B cell (primary cell): ENCODE measurements around the gene ZNF503. TPM values are rescaled to one million over a fixed set of nuclear protein-coding genes. Genes with fewer than 3 reads are reported as not detected.

Experiments used
- ATAC-seq: fragments of 200-7000 bp; cut with Tn5 transposase; one replicate; pipeline ENCODE4 v1.10.0; 2021; ENCODE audit warnings: low read depth, mild to moderate bottlenecking, moderate number of reproducible peaks, moderate library complexity
- CTCF ChIA-PET: fragments of 350-600 bp; sonication (Branson Sonifier 250); formaldehyde crosslinking; loops from one replicate; lab custom pipeline; 2021; ENCODE audit warnings: antibody characterized with exemption, inconsistent platforms; lab: Charles Lee
- POLR2A ChIA-PET: fragments of 350-600 bp; sonication (Branson Sonifier 250); formaldehyde crosslinking; loops from one replicate; lab custom pipeline; 2021; ENCODE audit warnings: antibody characterized with exemption; lab: Charles Lee
- DNase-seq: peaks from one replicate; pipeline ENCODE4 v3.0.0; 2013
- H2AFZ ChIP-seq: 2 replicates; pipeline ENCODE4 v1.6.1; 2012; ENCODE audit warnings: mild to moderate bottlenecking, low read depth, low read length; ENCODE audit not compliant: insufficient read depth, poor library complexity, severe bottlenecking
- H3K27ac ChIP-seq, 2 donors: 1 replicate in 1 of 2; 2 replicates in 1 of 2; pipeline ENCODE4 v1.5.1; 2012 to 2013; ENCODE audit warnings: low read length in 2 of 2, mild to moderate bottlenecking in 2 of 2, moderate library complexity in 1 of 2
- H3K27me3 ChIP-seq, 4 experiments: fragments of 200-600 bp in 1 of 4; sonication (generic) in 1 of 4; replicated peaks in 1 of 4; 1 replicate in 2 of 4; 2 replicates in 2 of 4; pipeline versions ENCODE4 v1.6.1 to v1.7.0; 2013 to 2016; ENCODE audit warnings: low read length in 3 of 4, mild to moderate bottlenecking in 2 of 4, mixed read lengths in 1 of 4, moderate library complexity in 1 of 4; ENCODE audit not compliant: insufficient read depth in 4 of 4, control insufficient read depth in 3 of 4; ENCODE audit errors: control extremely low read depth in 1 of 4
- H3K36me3 ChIP-seq, 2 experiments: replicated peaks in 1 of 2; 1 replicate in 1 of 2; 2 replicates in 1 of 2; pipeline versions ENCODE4 v1.6.1 to v1.7.1; 2013; ENCODE audit warnings: low read length in 1 of 2; ENCODE audit not compliant: insufficient read depth in 2 of 2, control insufficient read depth in 1 of 2; ENCODE audit errors: control extremely low read depth in 1 of 2, extremely low read depth in 1 of 2
- H3K4me1 ChIP-seq, 2 donors: fragments of 200-600 bp in 1 of 2; sonication (generic) in 1 of 2; 1 replicate in 1 of 2; 2 replicates in 1 of 2; pipeline versions ENCODE4 v1.5.1 to v1.6.1; 2013 to 2017; ENCODE audit warnings: low read length in 2 of 2; ENCODE audit not compliant: control insufficient read depth in 2 of 2, insufficient read depth in 2 of 2
- H3K4me2 ChIP-seq: replicated peaks from 2 replicates; pipeline ENCODE3; 2012; ENCODE audit warnings: mild to moderate bottlenecking, low read depth, low read length; ENCODE audit not compliant: poor library complexity, severe bottlenecking
- H3K4me3 ChIP-seq, 5 experiments: fragments of 200-600 bp in 1 of 5; sonication (generic) in 1 of 5; 1 replicate in 3 of 5; 2 replicates in 2 of 5; pipeline versions ENCODE4 v1.5.1 to v1.7.0; 2011 to 2016; ENCODE audit warnings: low read length in 4 of 5, mild to moderate bottlenecking in 4 of 5, low read depth in 2 of 5, control low read depth in 1 of 5, moderate library complexity in 1 of 5; ENCODE audit not compliant: insufficient read depth in 1 of 5; ENCODE audit errors: control extremely low read depth in 1 of 5, extremely low read depth in 1 of 5
- H3K79me2 ChIP-seq: fragments of 200-600 bp; sonication (generic); one replicate; pipeline ENCODE4 v1.6.0; 2016; ENCODE audit warnings: low read length; ENCODE audit not compliant: control insufficient read depth, insufficient read depth
- H3K9ac ChIP-seq: fragments of 200-600 bp; sonication (generic); 2 replicates; pipeline ENCODE4 v1.6.1; 2017; ENCODE audit warnings: mild to moderate bottlenecking, low read length, moderate library complexity
- H3K9me3 ChIP-seq, 3 donors: one replicate each; pipeline versions ENCODE4 v1.6.1 to v1.7.1; 2013; ENCODE audit warnings: low read length in 2 of 3; ENCODE audit not compliant: control insufficient read depth in 2 of 3, insufficient read depth in 1 of 3; ENCODE audit errors: control extremely low read depth in 1 of 3
- H4K20me1 ChIP-seq: 2 replicates; pipeline ENCODE4 v1.6.0; 2012; ENCODE audit warnings: mild to moderate bottlenecking, low read length; ENCODE audit not compliant: insufficient read depth, control insufficient read depth, poor library complexity, severe bottlenecking
- H3K27ac Mint-ChIP-seq: one replicate; pipeline ENCODE4 v1.8.0; 2021; ENCODE audit warnings: mixed read lengths
- H3K27me3 Mint-ChIP-seq: one replicate; pipeline ENCODE4 v1.8.0; 2021; ENCODE audit warnings: mixed read lengths
- H3K4me1 Mint-ChIP-seq: one replicate; pipeline ENCODE4 v1.8.0; 2021; ENCODE audit warnings: mixed read lengths
- H3K4me3 Mint-ChIP-seq: one replicate; pipeline ENCODE4 v1.8.0; 2021; ENCODE audit warnings: mixed read lengths
- H3K9me3 Mint-ChIP-seq: one replicate; pipeline ENCODE4 v1.8.0; 2022; ENCODE audit warnings: mixed read lengths; ENCODE audit not compliant: insufficient read depth
- EZH2 ChIP-seq: IDR thresholded peaks from 2 replicates; pipeline ENCODE4 v1.6.1; 2012; ENCODE audit warnings: borderline replicate concordance, low read depth, mild to moderate bottlenecking, moderate library complexity, low read length; ENCODE audit not compliant: insufficient read depth, poor library complexity, severe bottlenecking
- WGBS: methylation state at CpG from one replicate; pipeline ENCODE4 v1.1.5; 2013; ENCODE audit warnings: missing lambda C conversion rate; ENCODE audit not compliant: insufficient coverage; 5-methylcytosine and 5-hydroxymethylcytosine counted together
- intact Hi-C: fragments of 100-400 bp; cut with micrococcal nuclease; formaldehyde crosslinking; loops from one replicate; pipeline ENCODE4 v1.10.0; 2022
- polyA plus RNA-seq: library from polyadenylated mRNA; depleted of rRNA; stranded (reverse); fragments of >200 nt; gene quantifications from 2 replicates; pipeline ENCODE4 v1.2.3, GENCODE V29; 2012
- total RNA-seq, 2 donors: library from RNA; stranded (reverse); fragments of 120-200 nt in 1 of 2; gene quantifications; 1 replicate in 1 of 2; 2 replicates in 1 of 2; pipeline versions ENCODE4 v1.2.3 to v1.2.4, GENCODE V29; 2013 to 2022
- TF ChIP-seq, protein P1 (sequence below): fragments of 200-600 bp; IDR thresholded peaks from one replicate; pipeline ENCODE4 v1.8.0; 2022; ENCODE audit warnings: antibody characterized with exemption, mild to moderate bottlenecking

Gene ZNF503
- total and polyA plus RNA-seq, 2 donors (not counting 1 experiment from before 2014, with no cell fraction given): 0.04 TPM; not detected in 1

DNA sequence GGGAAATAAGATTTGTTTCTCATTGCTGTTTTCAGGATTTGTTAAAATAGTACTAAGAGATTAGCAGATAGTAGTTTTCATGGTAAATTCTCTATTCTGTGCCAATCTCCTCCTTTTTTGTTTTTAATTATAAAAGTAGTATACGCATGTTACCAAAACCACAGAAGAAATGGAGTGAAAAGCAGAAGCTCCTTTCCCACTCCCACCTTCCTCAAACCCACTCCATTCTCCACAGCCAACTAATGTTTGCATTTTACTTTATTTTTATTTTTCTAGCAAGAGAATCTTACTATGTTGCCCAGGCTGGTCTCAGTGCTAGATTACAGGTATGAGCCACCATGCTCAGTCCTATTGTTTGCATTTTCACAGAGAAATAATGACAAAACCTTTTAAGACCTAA is 25.3 kb upstream of the ZNF503 start:
- intact Hi-C loops: no loop called here
- peaks cover 3% of the 10 kb centered on the region in 2 donors for H3K4me1 ChIP-seq
- no peak overlapping the region for H2AFZ ChIP-seq
- H3K36me3 ChIP-seq: no peaks in the 10 kb centered on the region
- no peak overlapping the region for H3K9ac ChIP-seq
- POLR2A ChIA-PET: no interaction called here
- no peak overlapping the region for H3K4me3 ChIP-seq
- H3K27me3 ChIP-seq: peaks cover 0 to 23% (median 7%) of the 10 kb centered on the region in 4 experiments
- H4K20me1 ChIP-seq: no peaks in the 10 kb centered on the region
- CTCF ChIA-PET: no interaction called here
- no peaks in the 10 kb centered on the region for H3K79me2 ChIP-seq
- no peak overlapping the region for H3K4me2 ChIP-seq
- TF ChIP-seq, protein P1, sequence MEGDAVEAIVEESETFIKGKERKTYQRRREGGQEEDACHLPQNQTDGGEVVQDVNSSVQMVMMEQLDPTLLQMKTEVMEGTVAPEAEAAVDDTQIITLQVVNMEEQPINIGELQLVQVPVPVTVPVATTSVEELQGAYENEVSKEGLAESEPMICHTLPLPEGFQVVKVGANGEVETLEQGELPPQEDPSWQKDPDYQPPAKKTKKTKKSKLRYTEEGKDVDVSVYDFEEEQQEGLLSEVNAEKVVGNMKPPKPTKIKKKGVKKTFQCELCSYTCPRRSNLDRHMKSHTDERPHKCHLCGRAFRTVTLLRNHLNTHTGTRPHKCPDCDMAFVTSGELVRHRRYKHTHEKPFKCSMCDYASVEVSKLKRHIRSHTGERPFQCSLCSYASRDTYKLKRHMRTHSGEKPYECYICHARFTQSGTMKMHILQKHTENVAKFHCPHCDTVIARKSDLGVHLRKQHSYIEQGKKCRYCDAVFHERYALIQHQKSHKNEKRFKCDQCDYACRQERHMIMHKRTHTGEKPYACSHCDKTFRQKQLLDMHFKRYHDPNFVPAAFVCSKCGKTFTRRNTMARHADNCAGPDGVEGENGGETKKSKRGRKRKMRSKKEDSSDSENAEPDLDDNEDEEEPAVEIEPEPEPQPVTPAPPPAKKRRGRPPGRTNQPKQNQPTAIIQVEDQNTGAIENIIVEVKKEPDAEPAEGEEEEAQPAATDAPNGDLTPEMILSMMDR: no peak
- no peak for TF ChIP-seq EZH2
- ATAC-seq (no peak), DNase-seq (no peak)
- H3K4me3 Mint-ChIP-seq: no peak overlapping the region
- no peak overlapping the region for H3K27ac Mint-ChIP-seq
- no CpG with 5 or more reads among the region's 1 CpG for WGBS
- no peak overlapping the region for H3K27ac ChIP-seq
- H3K4me1 Mint-ChIP-seq: peaks cover 5% of the 10 kb centered on the region
- H3K27me3 Mint-ChIP-seq: peaks cover 31% of the 10 kb centered on the region
- H3K9me3 Mint-ChIP-seq: no peaks in the 10 kb centered on the region
- H3K9me3 ChIP-seq: peaks cover 0 to 4% (median 0%) of the 10 kb centered on the region in 3 donors

DNA sequence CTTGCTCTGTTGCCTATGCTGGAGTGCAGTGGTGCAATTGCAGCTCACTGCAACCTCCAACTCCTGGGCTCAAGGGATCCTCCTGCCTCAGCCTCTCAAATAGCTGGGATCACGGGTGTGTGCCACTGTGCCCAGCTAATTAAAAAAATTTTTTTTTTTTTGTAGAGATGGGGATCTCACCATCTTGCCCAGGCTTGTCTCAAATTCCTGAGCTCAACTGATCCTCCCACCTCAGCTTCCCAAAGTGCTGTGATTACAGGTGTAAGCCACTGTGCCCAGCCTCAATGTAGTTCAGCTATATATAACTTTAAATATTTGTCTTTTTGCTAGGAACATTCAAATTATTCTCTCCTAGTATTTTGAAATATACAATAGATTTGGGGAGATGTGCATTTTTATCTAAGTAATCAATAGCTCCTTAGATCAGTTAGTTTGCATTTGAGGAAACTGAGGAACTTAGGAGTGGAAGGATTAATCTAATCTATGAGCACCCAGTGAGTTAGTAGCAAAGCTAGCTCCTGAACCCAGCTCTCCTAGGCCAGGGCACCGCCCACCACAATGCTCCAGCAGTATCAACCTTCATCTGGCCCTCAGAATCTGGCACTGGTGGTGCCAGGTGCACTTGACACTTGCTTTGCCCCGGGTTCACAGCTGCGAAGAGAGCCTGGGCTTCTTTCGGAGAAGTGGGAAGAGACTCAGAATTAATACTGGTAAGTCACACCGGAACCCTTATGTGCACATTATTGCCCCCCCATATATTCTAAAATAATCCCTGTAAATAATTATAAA is 23.9 kb upstream of the ZNF503 start:
- intact Hi-C loops: no loop called here
- CTCF ChIA-PET: interaction anchor here (1.9 kb wide), 1 partner anchor 10 kb away, joined by 4 read pairs; no protein-coding TSS in a partner anchor

More for the DNA sequence above, 23.9 kb upstream of the ZNF503 start:
- Mint-ChIP-seq H3K4me3 (no peak overlapping the region), H3K4me1 (peaks cover 2% of the 10 kb centered on the region), H3K9me3 (no peaks in the 10 kb centered on the region), H3K27ac (no peak overlapping the region), H3K27me3 (peaks cover 28% of the 10 kb centered on the region)
- no peaks in the 10 kb centered on the region for H3K4me1 ChIP-seq
- H3K9ac ChIP-seq: no peak overlapping the region
- no peak overlapping the region for H3K27ac ChIP-seq
- no peak overlapping the region for H3K4me2 ChIP-seq
- H3K27me3 ChIP-seq: peaks cover 0 to 18% (median 4%) of the 10 kb centered on the region in 4 experiments
- 80% methylated on average over 1 of the region's 6 CpGs for WGBS
- peaks cover 0 to 4% (median 0%) of the 10 kb centered on the region in 3 donors for H3K9me3 ChIP-seq
- no peaks in the 10 kb centered on the region for H3K36me3 ChIP-seq
- DNase-seq: no peak
- no peaks in the 10 kb centered on the region for H4K20me1 ChIP-seq
- H2AFZ ChIP-seq: no peak overlapping the region
- ATAC-seq: no peak
- POLR2A ChIA-PET: no interaction called here
- TF ChIP-seq, protein P1: no peak
- no peak for TF ChIP-seq EZH2
- H3K4me3 ChIP-seq: no peak overlapping the region
- H3K79me2 ChIP-seq: no peaks in the 10 kb centered on the region
